ENCODE data around the gene PALLD. TPM values are rescaled to one million over a fixed set of nuclear protein-coding genes. Genes with fewer than 3 reads are reported as not detected.

PALLD gene
- total RNA-seq, 1 experiment from 2014 or later: 18.3 TPM

DNA sequence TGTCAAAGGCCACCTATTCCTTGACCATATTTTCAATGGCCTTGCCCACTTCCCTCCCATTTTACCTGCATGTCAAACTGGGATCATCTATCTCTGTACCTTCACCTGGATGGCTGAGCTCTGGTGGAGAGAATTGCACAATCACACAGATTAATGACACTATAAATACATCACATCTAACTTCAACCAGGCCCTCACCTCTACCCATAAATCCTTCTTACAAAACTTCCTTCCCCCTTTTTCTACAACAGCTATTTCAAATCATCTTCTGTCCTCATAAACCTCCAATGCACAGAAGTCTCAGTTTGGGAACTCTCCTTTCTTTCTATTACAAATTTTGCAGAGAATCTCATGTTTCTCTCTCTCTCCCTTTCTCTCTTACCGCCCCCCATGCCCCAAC is 9.2 kb downstream of the PALLD start:
- Mint-ChIP-seq H3K36me3 (ENCODE audit: insufficient read depth in 1 of 3, low read depth in 3 of 3) (no peaks in the 10 kb centered on the region), H3K27ac (no peak overlapping the region), H3K9me3 (no peaks in the 10 kb centered on the region), H3K27me3 (ENCODE audit: low read depth) (no peaks in the 10 kb centered on the region), H3K4me3 (no peak overlapping the region), H3K4me1 (no peaks in the 10 kb centered on the region)
- no peaks in the 10 kb centered on the region for H3K4me1 ChIP-seq (ENCODE audit: insufficient read depth, low read length)
- no peak overlapping the region for H2AK5ac ChIP-seq (ENCODE audit: insufficient read length, low read length)
- no peak overlapping the region for H2BK5ac ChIP-seq (ENCODE audit: insufficient read length, low read length)
- H3K4ac ChIP-seq (ENCODE audit: low read depth, low read length): no peak overlapping the region
- no peak for TF ChIP-seq CTCF (conservative IDR thresholded peaks at IDR 0.05)
- H3K23me2 ChIP-seq (ENCODE audit: insufficient read length, low read depth, low read length, poor library complexity, severe bottlenecking): no peaks in the 10 kb centered on the region
- H3K18ac ChIP-seq (ENCODE audit: insufficient read length, low read depth, low read length): no peak overlapping the region
- H3K79me1 ChIP-seq (ENCODE audit: insufficient read depth, low read depth, low read length, poor library complexity, severe bottlenecking): no peaks in the 10 kb centered on the region
- H4K20me1 ChIP-seq (ENCODE audit: control insufficient read depth, insufficient read depth, insufficient read length): no peaks in the 10 kb centered on the region
- no peak overlapping the region for H3K23ac ChIP-seq (ENCODE audit: insufficient read length, low read depth, low read length)
- WGBS (ENCODE audit: extremely low coverage, insufficient read length, low lambda C conversion rate): no CpG with 5 or more reads among the region's 1 CpG
- DNase-seq: no peak
- H3K4me2 ChIP-seq (ENCODE audit: insufficient read depth, insufficient read length, low read length): no peak overlapping the region
- no peak overlapping the region for H3T11ph ChIP-seq (ENCODE audit: low read length)
- H2AFZ ChIP-seq (ENCODE audit: low read length): no peak overlapping the region
- H3K27me3 ChIP-seq (ENCODE audit: insufficient read depth, low read length): no peaks in the 10 kb centered on the region
- no peak overlapping the region for H2BK20ac ChIP-seq (ENCODE audit: low read depth, low read length, poor library complexity, severe bottlenecking)
- H3K9ac ChIP-seq (ENCODE audit: extremely low read depth, insufficient read length, low read length): no peak overlapping the region
- no peak overlapping the region for H2BK120ac ChIP-seq (ENCODE audit: low read depth, low read length, poor library complexity, severe bottlenecking)
- no peaks in the 10 kb centered on the region for H3K79me2 ChIP-seq (ENCODE audit: insufficient read depth, low read length)
- H3K9me3 ChIP-seq (ENCODE audit: control insufficient read depth, low read depth, low read length): no peaks in the 10 kb centered on the region
- no peak overlapping the region for H3K27ac ChIP-seq (ENCODE audit: insufficient read length, low read depth, low read length)
- no peak overlapping the region for H4K91ac ChIP-seq (ENCODE audit: insufficient read length, low read depth, low read length)
- H4K5ac ChIP-seq (ENCODE audit: insufficient read length, low read depth, low read length): no peak overlapping the region
- no peak overlapping the region for H4K8ac ChIP-seq (replicated peaks; ENCODE audit: insufficient read length, low read depth, low read length)
- no peak overlapping the region for H2BK15ac ChIP-seq (ENCODE audit: low read depth, low read length)
- H3K56ac ChIP-seq (ENCODE audit: insufficient read length, low read depth, low read length): no peak overlapping the region
- H3K14ac ChIP-seq (ENCODE audit: insufficient read depth, low read length): no peak overlapping the region
- no peak overlapping the region for H2BK12ac ChIP-seq (ENCODE audit: insufficient read length, low read depth, low read length)

All from H9 (cell line).